SHP77 treated with DMSO at 0.1 percent for 48 hours (cell line): ENCODE measurements around the gene FBXO40.

Experiments
- DNase-seq: peaks from one replicate; lab custom pipeline; 2025; lab: John Stamatoyannopoulos, UW

The FBXO40 gene

DNA sequence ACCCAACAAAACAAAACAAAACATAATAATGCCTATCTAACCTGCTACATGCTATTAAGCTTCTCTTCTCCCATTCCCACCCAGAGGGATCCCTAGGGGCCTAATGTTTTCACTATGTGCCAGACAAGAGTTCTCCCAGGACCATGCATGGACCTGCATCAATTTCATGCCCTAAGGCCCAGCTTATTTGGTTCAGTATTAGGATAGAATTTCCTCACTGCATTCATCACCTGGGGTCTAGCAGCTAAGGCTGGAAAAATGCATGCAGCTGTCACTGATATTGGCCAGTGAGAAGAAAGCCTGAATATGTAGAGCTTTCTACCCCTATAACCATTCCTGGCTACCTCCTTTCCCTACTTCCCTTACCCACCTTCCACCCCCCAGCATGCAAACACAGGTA lies 69.6 kb downstream of the FBXO40 start:
- DNase-seq = no peak

GRCh38 chr3:121663171-121663847 lies 70.1 kb downstream of the FBXO40 start:
- DNase-seq = no peak

DNA sequence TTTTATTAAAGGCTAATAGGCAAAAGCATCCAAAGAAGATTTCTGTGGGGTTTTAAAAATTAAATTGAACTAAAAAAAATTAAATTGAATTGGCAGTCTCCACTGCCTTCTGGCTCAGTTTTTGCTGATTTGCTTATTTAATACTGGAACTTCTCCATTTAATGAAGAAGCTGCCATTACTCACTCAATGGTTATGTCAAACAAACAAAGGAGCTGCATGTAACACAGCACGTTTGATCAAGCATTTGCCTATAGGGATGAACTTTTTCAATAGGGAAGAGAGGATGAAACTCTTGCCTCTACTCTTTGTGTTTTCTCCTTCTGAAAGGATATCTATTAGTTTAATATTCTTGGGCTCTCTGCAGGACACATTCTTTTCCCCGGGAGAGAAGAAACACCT lies 72.3 kb downstream of the FBXO40 start:
- DNase-seq = no peak

GRCh38 chr3:121667333-121667732 lies 74.2 kb downstream of the FBXO40 start:
- no peak for DNase-seq

- no peak for DNase-seq
Measured at GRCh38 chr3:121670676-121671075, 77.5 kb downstream of the FBXO40 start.

GRCh38 chr3:121677141-121677540 lies 84.0 kb downstream of the FBXO40 start:
- no peak for DNase-seq
